Left ventricle myocardium inferior (tissue), 1 donor: Measurements from ENCODE around the gene CTNNA2. TPM values are rescaled to one million over a fixed set of nuclear protein-coding genes. Genes with fewer than 3 reads are reported as not detected.
"Not testable (repeated sequence)": the region's sequence is repeated elsewhere in the genome, so short reads cannot be mapped to it uniquely, and the experiment has no call there.

Source experiments
- DNase-seq: peaks from one replicate; pipeline ENCODE4 v3.0.0-alpha.2; 2020
- H3K27ac ChIP-seq: fragments of 200-600 bp; replicated peaks from 2 replicates; pipeline ENCODE4 v1.8.0; 2021
- H3K27me3 ChIP-seq: fragments of 200-600 bp; 2 replicates; pipeline ENCODE4 v1.8.0; 2021; ENCODE audit warnings: low read depth
- H3K36me3 ChIP-seq: fragments of 200-600 bp; 2 replicates; pipeline ENCODE4 v1.8.0; 2021
- H3K4me1 ChIP-seq: fragments of 200-600 bp; 2 replicates; pipeline ENCODE4 v1.8.0; 2021
- H3K4me3 ChIP-seq: fragments of 200-600 bp; 2 replicates; pipeline ENCODE4 v1.8.0; 2021; ENCODE audit warnings: mild to moderate bottlenecking, moderate library complexity
- H3K9me3 ChIP-seq: fragments of 200-600 bp; replicated peaks from 2 replicates; pipeline ENCODE4 v1.8.0; 2021
- CTCF ChIP-seq: fragments of 200-600 bp; IDR thresholded peaks from 2 replicates; pipeline ENCODE4 v1.8.0; 2021; ENCODE audit warnings: antibody characterized with exemption, mild to moderate bottlenecking, borderline replicate concordance
- intact Hi-C: fragments of 100-400 bp; cut with micrococcal nuclease; formaldehyde crosslinking; loops from one replicate; pipeline ENCODE4 v1.11.0; 2022
- total RNA-seq: library from RNA; stranded (reverse); fragmentation: NEBNext Ultra II Directional; extraction: Animal tissue kit (Norgen Biotek cat#: 25700); gene quantifications from one replicate; pipeline ENCODE4 v1.2.1, GENCODE V29; 2021
- donor health status: DM: no; HTN: yes; CAD: no; lungs with severe emphysema.

The CTNNA2 gene
- total RNA-seq, 1 donor from 2014 or later, result not detected

- DNase-seq, result no peak
- Histone ChIP-seq H3K27me3 (peaks cover 24% of the 10 kb centered on the region), H3K36me3 (no peaks in the 10 kb centered on the region), H3K27ac (no peak overlapping the region), H3K4me1 (no peaks in the 10 kb centered on the region), H3K4me3 (no peak overlapping the region), H3K9me3 (no peaks in the 10 kb centered on the region)
- TF ChIP-seq CTCF, result no peak
- intact Hi-C loops, result no loop called here
These were observed 513.3 kb downstream of the CTNNA2 start for GRCh38 chr2:80026040-80026729.

DNA sequence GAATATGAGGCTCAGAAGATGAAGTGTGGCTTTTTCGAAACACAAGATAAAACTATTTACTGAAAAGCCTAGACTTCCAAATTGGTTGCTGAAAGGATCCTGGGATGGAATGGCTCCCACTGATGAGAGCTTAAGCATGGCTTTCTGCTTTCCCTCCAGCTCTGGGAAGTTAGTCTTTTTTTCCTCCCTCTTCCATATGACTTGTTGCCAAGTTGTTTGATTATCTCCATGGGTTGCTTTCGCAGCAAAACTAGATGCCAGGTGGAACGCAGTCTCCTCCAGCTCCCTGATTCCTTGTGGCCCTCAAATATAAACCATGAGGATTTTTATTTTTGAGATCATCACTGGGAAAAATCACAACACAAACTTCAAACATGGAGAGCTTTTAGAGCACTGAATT lies 515.2 kb downstream of the CTNNA2 start:
- H3K9me3 ChIP-seq, result no peaks in the 10 kb centered on the region
- intact Hi-C loops, result no loop called here
- DNase-seq, result no peak
- peaks cover 24% of the 10 kb centered on the region for H3K27me3 ChIP-seq
- no peak overlapping the region for H3K27ac ChIP-seq
- H3K4me3 ChIP-seq, result no peak overlapping the region
- H3K36me3 ChIP-seq, result no peaks in the 10 kb centered on the region
- no peak for TF ChIP-seq CTCF
- no peaks in the 10 kb centered on the region for H3K4me1 ChIP-seq

DNA sequence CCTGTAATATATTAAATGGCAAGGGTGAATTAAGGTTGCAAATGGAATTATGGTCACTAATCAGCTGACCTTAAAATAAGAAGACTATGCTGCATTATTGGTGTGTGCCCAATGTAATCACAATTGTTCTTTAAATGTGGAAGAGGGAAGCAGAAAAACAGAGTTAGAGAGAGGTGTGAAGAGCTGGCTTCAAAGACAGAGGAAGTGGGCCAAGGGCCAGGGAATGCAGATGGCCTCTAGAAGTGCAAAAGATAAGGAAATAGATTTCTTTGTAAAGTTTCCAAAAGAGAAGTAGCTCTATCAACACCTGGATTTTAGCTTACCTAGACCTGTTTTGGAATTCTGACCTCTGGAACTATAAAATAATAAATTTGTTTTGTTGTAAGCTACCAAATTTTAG lies 515.7 kb downstream of the CTNNA2 start:
- Histone ChIP-seq H3K36me3 (no peaks in the 10 kb centered on the region), H3K4me1 (no peaks in the 10 kb centered on the region), H3K4me3 (no peak overlapping the region), H3K27me3 (peaks cover 24% of the 10 kb centered on the region), H3K27ac (no peak overlapping the region), H3K9me3 (no peaks in the 10 kb centered on the region)
- DNase-seq, result no peak
- intact Hi-C loops, result no loop called here
- no peak for TF ChIP-seq CTCF

DNA sequence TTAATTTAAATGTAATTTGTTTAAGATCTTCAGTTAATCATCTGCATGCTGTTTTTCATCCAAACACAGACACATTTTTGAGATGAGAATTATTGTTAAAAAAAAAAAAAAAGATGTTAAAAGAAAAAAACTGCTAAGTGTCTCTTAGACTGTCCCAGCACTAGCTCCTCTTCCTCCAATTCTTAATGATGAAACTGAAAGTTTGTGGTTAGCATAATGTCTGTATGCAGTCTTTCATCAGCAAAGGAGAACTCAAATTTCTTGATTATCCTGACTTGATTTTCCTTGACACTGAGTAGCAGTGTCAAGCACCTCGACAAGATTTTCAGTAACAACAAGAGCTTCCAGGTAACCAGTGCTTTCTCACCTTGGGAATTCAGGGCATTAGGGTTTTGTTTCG lies 517.3 kb downstream of the CTNNA2 start:
- Histone ChIP-seq H3K9me3 (no peaks in the 10 kb centered on the region), H3K36me3 (no peaks in the 10 kb centered on the region), H3K4me3 (no peak overlapping the region), H3K4me1 (no peaks in the 10 kb centered on the region), H3K27ac (no peak overlapping the region), H3K27me3 (peaks cover 24% of the 10 kb centered on the region)
- no peak for TF ChIP-seq CTCF
- DNase-seq, result no peak
- intact Hi-C loops, result no loop called here

GRCh38 chr2:80032684-80033083 lies 519.8 kb downstream of the CTNNA2 start:
- H3K27ac ChIP-seq, H3K36me3 ChIP-seq, DNase-seq, H3K4me1 ChIP-seq, H3K9me3 ChIP-seq, intact Hi-C loops, H3K4me3 ChIP-seq: not testable (repeated sequence)
- H3K27me3 ChIP-seq, result peaks cover 21% of the 10 kb centered on the region

DNA sequence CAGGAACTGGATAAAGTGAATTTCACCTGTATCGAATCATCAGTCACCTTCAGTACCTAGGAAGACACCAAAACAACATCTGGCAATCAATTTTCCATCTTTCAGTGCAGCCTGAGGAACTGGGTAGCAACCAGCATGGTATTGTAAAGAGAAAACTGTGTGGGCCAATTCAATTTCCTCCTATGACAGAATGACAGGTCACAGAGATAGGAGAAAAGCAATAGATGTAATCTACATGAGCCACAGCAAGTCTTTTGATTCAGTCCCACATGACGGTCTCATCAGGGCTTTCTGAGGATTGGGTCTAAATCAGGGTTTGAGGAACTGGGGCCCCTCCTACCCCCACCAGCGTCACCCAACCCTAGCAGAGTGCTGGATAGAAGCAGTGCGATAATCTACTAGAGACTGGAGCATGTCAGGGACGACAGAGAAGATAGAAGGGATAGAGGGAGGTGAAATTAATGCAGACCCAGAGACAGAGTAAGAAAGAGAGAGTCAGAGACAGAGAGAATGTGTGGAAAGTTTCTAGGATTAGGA lies 523.0 kb downstream of the CTNNA2 start:
- intact Hi-C loops, result no loop called here
- no peaks in the 10 kb centered on the region for H3K4me1 ChIP-seq
- TF ChIP-seq CTCF, result no peak

More for the DNA sequence above, 523.0 kb downstream of the CTNNA2 start:
- no peak overlapping the region for H3K4me3 ChIP-seq
- no peak for DNase-seq
- no peaks in the 10 kb centered on the region for H3K9me3 ChIP-seq
- H3K27ac ChIP-seq, result no peak overlapping the region
- H3K36me3 ChIP-seq, result no peaks in the 10 kb centered on the region
- H3K27me3 ChIP-seq, result peaks cover 42% of the 10 kb centered on the region
